Stimulated activated CD4-positive, alpha-beta T cell treated with anti-CD3 and anti-CD28 coated beads, Interleukin-2, amount 100 ng/mL, for 48 hours (primary cell): ENCODE data around the gene HGD.
"Not testable (repeated sequence)": the region's sequence is repeated elsewhere in the genome, so short reads cannot be mapped to it uniquely, and the experiment has no call there.

Experiments
- DNase-seq, 2 donors: peaks; one replicate each; pipeline ENCODE4 v3.0.0-alpha.2; 2020

The HGD gene

DNA sequence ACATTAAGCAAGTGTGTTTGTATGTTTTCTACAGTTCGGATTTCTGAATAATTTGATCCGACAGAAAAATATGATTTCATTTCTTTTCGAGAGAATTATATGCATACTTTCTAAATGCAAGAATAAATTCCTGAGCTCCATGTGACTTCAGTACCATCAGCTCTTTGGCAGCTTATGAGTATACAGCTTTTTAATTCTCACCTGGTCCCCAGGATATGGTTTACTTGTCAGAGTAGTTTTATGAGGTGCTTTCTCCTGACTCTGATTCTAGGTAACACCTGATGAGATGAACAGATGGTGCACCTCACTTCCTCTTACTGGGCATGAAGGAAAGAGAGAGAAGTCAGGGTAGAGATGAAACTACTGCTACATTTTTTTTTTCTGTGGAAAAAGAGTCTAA is 3.1 kb downstream of the HGD start:
- DNase-seq: no peak

DNA sequence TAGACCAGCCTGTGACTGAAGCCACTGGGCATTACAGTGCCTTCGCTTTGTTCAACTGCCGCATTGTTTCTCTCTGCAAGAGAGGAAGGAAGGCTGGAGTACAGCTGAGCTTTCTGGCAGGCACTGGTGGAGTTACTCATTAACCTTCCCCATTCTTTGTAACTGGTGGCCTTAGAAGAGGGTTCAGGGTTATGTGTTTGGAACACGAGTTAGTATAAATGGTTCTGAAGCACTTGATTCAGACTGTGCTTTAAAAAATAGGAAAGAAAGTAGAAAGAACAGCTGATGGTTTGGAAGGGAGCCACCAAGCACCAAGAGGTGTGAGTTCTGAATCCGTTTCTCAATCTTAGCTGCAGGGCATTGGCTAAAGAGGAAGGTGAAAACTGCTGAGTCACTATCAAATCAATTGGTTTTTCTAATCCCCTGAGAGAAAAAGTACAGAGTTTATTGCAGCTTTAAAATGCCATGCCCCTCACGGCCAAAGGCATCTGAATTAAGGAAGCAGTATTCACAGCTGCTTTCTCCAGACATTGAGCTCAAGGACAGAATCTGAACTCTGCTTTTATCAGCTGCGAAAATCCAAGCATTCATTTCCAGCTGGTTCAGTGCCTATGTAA is 3.6 kb downstream of the HGD start:
- no peak for DNase-seq

- not testable (repeated sequence) for DNase-seq
Observed at GRCh38 chr3:120677193-120677592, 4.8 kb downstream of the HGD start.

- no peak for DNase-seq
Observed at GRCh38 chr3:120673116-120673515, 8.9 kb downstream of the HGD start.

DNA sequence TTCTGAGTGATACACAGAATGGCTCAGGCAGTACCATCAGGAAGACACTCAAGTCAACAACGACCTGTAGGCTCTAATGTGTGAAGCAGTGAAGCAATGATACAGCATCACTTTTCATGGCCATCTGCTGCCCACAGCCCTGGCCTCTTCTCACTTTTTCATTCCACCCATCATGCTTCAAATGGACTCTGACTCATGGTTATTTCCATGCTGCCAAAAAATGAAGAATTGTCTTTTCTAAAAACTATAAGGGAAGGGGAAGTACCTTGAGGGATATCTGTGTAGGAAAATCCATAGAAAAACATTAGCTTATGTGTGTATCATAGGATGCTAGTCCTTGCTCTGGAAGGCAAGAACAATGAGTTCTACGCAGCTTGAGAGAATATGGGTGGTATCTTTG is 11.5 kb downstream of the HGD start:
- no peak for DNase-seq

DNA sequence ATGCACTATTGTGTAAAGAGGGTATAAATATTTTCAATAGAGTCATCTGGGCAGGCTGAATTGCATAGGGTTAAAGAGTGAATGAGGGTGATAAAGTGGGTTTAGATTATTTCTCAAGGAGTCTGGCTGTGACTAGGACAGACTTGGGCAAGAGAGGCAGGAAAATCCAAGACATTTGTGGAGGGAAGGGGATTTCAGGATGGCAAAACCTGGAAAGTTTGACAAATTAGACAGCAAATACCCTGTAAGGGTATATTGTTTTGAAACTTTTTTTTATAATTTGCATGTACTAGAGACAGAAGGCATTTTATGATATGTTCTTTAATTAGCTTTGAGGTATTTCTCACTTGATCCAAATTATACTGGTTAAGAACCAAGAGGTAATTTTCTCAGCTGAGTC is 17.1 kb downstream of the HGD start:
- DNase-seq: no peak

DNA sequence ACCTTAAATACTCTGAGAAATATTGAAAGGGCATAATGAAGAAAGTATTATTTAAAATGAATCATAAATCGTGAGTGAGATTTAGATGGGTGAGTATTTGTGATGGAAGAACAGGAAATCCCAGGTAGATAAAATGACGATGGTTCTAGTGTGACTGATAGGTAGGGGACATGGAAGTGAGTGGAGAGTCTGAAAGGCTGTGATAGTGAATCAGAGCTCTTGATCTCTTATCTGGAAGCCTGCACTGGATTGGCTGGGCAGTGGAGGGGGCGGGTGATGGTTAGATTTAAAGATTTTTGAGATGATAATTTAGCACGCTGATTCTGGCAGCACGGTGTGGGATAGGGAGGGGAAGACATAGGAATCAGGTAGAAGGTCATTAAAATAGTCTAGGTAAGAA is 20.1 kb downstream of the HGD start:
- DNase-seq: no peak

- DNase-seq: no peak
Observed at GRCh38 chr3:120661106-120661905, 20.7 kb downstream of the HGD start.

DNA sequence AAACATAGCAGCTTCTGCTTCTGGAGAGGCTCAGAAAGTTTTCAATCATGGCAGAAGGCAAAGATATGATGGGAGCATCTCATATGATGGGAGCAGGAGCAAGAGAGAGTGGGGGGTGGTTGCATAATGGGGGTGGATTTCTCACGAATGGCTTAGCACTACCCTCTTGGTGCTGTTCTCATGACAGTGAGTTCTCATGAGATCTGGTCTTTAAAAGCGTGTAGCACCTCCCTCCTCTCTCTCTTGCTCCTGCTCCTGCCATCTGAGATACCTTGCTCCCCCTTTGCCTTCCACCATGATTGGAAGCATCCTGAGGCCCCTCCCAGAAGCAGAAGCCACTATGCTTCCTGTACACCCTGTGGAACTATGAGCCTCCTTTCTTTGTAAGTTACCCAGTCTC is 22.2 kb downstream of the HGD start:
- DNase-seq: no peak

GRCh38 chr3:120659285-120659684 is 22.8 kb downstream of the HGD start:
- no peak for DNase-seq

GRCh38 chr3:120652896-120653545 is 29.0 kb downstream of the HGD start:
- no peak for DNase-seq

- no peak for DNase-seq
Observed at GRCh38 chr3:120652281-120652680, 29.8 kb downstream of the HGD start.

GRCh38 chr3:120650311-120650710 is 31.7 kb downstream of the HGD start:
- DNase-seq: no peak

GRCh38 chr3:120649830-120650233 is 32.2 kb downstream of the HGD start:
- DNase-seq: no peak

DNA sequence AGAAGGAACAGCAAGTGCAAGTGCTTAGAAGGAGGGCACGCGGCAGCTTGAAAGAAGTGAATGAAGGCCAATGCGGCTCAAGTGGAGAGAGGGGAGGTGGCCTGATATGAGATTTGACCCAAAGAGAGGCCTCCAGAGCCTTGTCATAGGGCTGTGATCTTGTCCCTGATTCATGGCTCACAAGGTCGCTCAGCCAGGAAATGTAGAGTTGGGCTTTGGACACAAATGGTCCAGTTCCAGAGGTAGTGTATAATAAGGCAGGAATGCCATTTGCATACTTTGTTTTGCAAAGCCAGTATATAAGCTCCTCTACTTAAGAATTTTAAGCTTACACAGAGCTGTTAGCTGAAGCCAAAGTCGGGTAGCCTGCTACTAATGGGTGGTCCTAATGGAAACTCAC is 33.7 kb downstream of the HGD start:
- DNase-seq: no peak

GRCh38 chr3:120646771-120647432 is 35.1 kb downstream of the HGD start:
- DNase-seq: no peak

DNA sequence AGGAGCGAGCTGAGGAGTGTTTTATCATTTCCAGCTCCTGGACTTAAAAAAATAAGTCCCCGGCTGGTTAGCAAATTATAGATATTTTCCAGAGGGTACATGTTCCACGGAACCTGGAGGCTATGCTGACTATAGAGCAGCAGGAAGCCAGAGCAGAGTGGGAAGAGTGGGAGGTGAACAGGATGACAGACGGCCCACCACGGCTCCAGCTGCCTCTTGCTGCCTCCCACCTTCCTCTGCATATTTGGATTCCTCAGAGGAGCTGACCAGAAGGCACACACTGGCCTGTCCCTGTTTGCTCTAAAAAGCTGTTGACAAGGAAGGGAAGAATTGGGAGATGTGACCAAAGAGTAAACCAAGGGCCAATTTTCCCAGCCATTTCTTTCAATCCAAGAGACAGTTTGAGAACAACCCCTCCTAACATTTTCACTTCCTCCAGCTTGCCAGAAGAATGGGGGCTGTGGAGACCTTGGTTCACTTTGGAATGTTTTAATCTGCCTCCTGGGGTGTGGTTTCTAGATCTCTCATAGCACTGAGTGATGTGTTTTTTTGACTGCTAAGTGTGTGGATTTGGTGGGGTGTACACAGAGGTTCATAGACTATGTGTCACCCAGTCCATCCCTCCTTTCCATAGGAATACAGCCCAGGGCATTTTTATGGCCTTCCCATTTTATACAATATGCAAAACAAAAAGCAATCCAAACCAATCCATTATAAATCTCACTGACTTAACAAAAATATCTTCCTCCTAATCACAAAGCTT is 36.8 kb downstream of the HGD start:
- DNase-seq: no peak

- no peak for DNase-seq
Observed at GRCh38 chr3:120642368-120642948, 39.6 kb downstream of the HGD start.

- DNase-seq: no peak
Observed at GRCh38 chr3:120641696-120642246, 40.3 kb downstream of the HGD start.

DNA sequence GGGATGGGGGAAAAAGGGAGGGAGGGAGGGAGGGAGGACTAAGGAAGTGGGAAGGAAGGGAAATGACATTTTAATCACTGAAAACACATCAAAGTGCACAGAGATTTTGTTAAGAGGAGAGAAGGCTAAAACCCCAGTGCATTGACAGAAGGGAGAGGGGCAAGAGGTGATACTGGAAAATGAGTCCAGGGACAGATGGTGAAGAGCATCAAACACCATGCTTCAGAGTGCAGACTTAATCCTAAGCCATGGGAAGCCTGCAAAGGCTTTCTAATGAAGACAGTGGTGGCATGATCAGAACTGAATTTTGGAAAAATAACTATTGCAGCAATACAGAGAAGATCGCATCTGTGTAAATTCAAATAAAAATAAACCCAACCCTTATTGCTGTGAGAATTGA is 41.8 kb downstream of the HGD start:
- no peak for DNase-seq

GRCh38 chr3:120638820-120639219 is 43.2 kb downstream of the HGD start:
- DNase-seq: not testable (repeated sequence)
